HCT116 (cell line): Measurements from ENCODE around the gene PRKG1. TPM values are rescaled to one million over a fixed set of nuclear protein-coding genes. Genes with fewer than 3 reads are reported as not detected.

Experiments
- ATAC-seq: fragments of 200-7000 bp; cut with Tn5 transposase; 2 replicates; pipeline ENCODE4 v1.9.1; 2020; ENCODE audit warnings: mild to moderate bottlenecking, moderate library complexity
- BruUV-seq: library from RNA; stranded (reverse); fragments of 400-500 nt; replicated peaks from 2 replicates; lab custom pipeline; 2021; lab: Mats Ljungman, UMichigan
- CTCF ChIA-PET: fragments of 300-600 bp; sonication (Branson Sonifier 250); formaldehyde crosslinking; loops from one replicate; lab custom pipeline; 2021; ENCODE audit warnings: antibody characterized with exemption; lab: Charles Lee
- POLR2A ChIA-PET: fragments of 300-600, 350-600 bp; sonication (Branson Sonifier 250); formaldehyde crosslinking; loops from one replicate; lab custom pipeline; 2021; ENCODE audit warnings: antibody characterized with exemption; lab: Charles Lee
- RAD21 ChIA-PET, 2 experiments: fragments of 300-600 bp; sonication (Branson Sonifier 250); formaldehyde crosslinking; loops; one replicate each; lab custom pipeline; 2023; ENCODE audit warnings: low total read pairs in 2 of 2; ENCODE audit not compliant: uncharacterized antibody in 2 of 2, unreplicated experiment in 2 of 2, low non-redundant PET in 1 of 2; lab: Charles Lee
- DNase-seq: peaks from one replicate; pipeline ENCODE4 v3.0.0-alpha.2; 2010; ENCODE audit warnings: low read depth, low spot score
- H2AFZ ChIP-seq: fragments of 200-600 bp; shearing (Covaris generic), sonication (generic); 2 replicates; pipeline ENCODE4 v1.6.1; 2017; ENCODE audit warnings: low read depth, mixed run types, mixed read lengths, antibody characterized with exemption, low read length; ENCODE audit not compliant: poor library complexity, severe bottlenecking
- H3K27ac ChIP-seq: 2 replicates; pipeline ENCODE4 v1.5.1; 2012; ENCODE audit warnings: low read depth, low read length
- H3K27me3 ChIP-seq: fragments of 200-600 bp; sonication (generic); 2 replicates; pipeline ENCODE4 v1.6.1; 2016; ENCODE audit warnings: mixed run types, low read length, mixed read lengths; ENCODE audit not compliant: insufficient read depth
- H3K36me3 ChIP-seq, 2 experiments: fragments of 200-500 bp in 1 of 2; fragments of 200-600 bp in 1 of 2; sonication (Bioruptor generic) in 1 of 2; sonication (generic) in 1 of 2; 2 replicates each; pipeline versions ENCODE4 v1.5.1 to v1.6.1; 2014 to 2016; ENCODE audit warnings: low read length in 2 of 2, inconsistent platforms in 1 of 2, mixed read lengths in 1 of 2, mixed run types in 1 of 2; ENCODE audit not compliant: insufficient read depth in 2 of 2, control insufficient read depth in 1 of 2
- H3K4me1 ChIP-seq, 2 experiments: fragments of 200-600 bp in 1 of 2; sonication (generic) in 1 of 2; 2 replicates each; pipeline versions ENCODE4 v1.5.1 to v1.6.1; 2012 to 2017; ENCODE audit warnings: low read length in 2 of 2, inconsistent platforms in 1 of 2, mild to moderate bottlenecking in 1 of 2, mixed read lengths in 1 of 2, mixed run types in 1 of 2, moderate library complexity in 1 of 2; ENCODE audit not compliant: insufficient read depth in 2 of 2, control insufficient read depth in 1 of 2
- H3K4me2 ChIP-seq: fragments of 200-600 bp; sonication (generic); 2 replicates; pipeline ENCODE4 v1.6.1; 2017; ENCODE audit warnings: mixed run types, low read length, mixed read lengths
- H3K4me3 ChIP-seq, 2 experiments: fragments of 200-600 bp in 1 of 2; sonication (generic) in 1 of 2; replicated peaks in 1 of 2; 2 replicates each; pipeline ENCODE4 v1.5.1; 2011 to 2016; ENCODE audit warnings: low read length in 2 of 2, control low read depth in 1 of 2, low read depth in 1 of 2, mild to moderate bottlenecking in 1 of 2, mixed read lengths in 1 of 2, mixed run types in 1 of 2
- H3K79me2 ChIP-seq: fragments of 200-600 bp; sonication (generic); 2 replicates; pipeline ENCODE4 v1.6.1; 2017; ENCODE audit warnings: mild to moderate bottlenecking, mixed run types, low read length, moderate library complexity, mixed read lengths; ENCODE audit not compliant: insufficient read depth
- H3K9ac ChIP-seq: fragments of 200-600 bp; sonication (generic); 2 replicates; pipeline ENCODE4 v1.6.1; 2016; ENCODE audit warnings: low read length, mixed read lengths
- H3K9me2 ChIP-seq: fragments of 200-600 bp; sonication (generic), shearing (Covaris generic); 2 replicates; pipeline ENCODE4 v1.6.1; 2017; ENCODE audit warnings: mixed run types, mild to moderate bottlenecking, moderate library complexity; ENCODE audit not compliant: insufficient read depth
- H3K9me3 ChIP-seq, 2 experiments: fragments of 200-500 bp in 1 of 2; fragments of 200-600 bp in 1 of 2; sonication (Bioruptor generic) in 1 of 2; sonication (generic) in 1 of 2; 2 replicates each; pipeline ENCODE4 v1.6.1; 2014 to 2017; ENCODE audit warnings: low read length in 2 of 2, mixed read lengths in 2 of 2, inconsistent platforms in 1 of 2, low read depth in 1 of 2, mild to moderate bottlenecking in 1 of 2, mixed run types in 1 of 2, moderate library complexity in 1 of 2; ENCODE audit not compliant: control insufficient read depth in 1 of 2, insufficient read depth in 1 of 2
- H4K20me1 ChIP-seq: fragments of 200-600 bp; sonication (generic), shearing (Covaris generic); 2 replicates; pipeline ENCODE4 v1.6.1; 2017; ENCODE audit warnings: mixed run types, mild to moderate bottlenecking, moderate library complexity; ENCODE audit not compliant: insufficient read depth
- CTCF ChIP-seq, 3 experiments: fragments of 200-600 bp in 1 of 3; sonication (generic) in 1 of 3; IDR thresholded peaks in 2 of 3; conservative IDR thresholded peaks in 1 of 3; 2 replicates each; pipeline ENCODE4 v1.5.1; 2012 to 2017; ENCODE audit warnings: low read depth in 2 of 3, low read length in 2 of 3, antibody characterized with exemption in 1 of 3, borderline replicate concordance in 1 of 3, control low read depth in 1 of 3, mild to moderate bottlenecking in 1 of 3, mixed read lengths in 1 of 3, mixed run types in 1 of 3, moderate library complexity in 1 of 3; ENCODE audit not compliant: insufficient read depth in 1 of 3
- EZH2phosphoT487 ChIP-seq: fragments of 200-600 bp; IDR thresholded peaks from 2 replicates; pipeline ENCODE4 v1.6.1; 2018; ENCODE audit warnings: antibody characterized with exemption, borderline replicate concordance
- ZNF274 ChIP-seq: fragments of 200-500 bp; sonication (Bioruptor generic); IDR thresholded peaks from 2 replicates; pipeline ENCODE4 v1.6.1; 2014; ENCODE audit warnings: mild to moderate bottlenecking, low read depth, low read length, inconsistent platforms
- intact Hi-C: fragments of 100-400 bp; cut with micrococcal nuclease; formaldehyde crosslinking; loops from 2 replicates; pipeline ENCODE4 v1.10.0; 2022
- total RNA-seq: library from RNA; stranded (reverse); gene quantifications from one replicate; pipeline ENCODE4 v1.2.1, GENCODE V29; 2021; ENCODE audit not compliant: unreplicated experiment
- TF ChIP-seq, protein P1 (sequence below): IDR thresholded peaks from 2 replicates; pipeline ENCODE4 v1.6.1; 2012; ENCODE audit warnings: low read depth

PRKG1 gene
- total RNA-seq, 1 experiment from 2014 or later, result 1.4 TPM

DNA sequence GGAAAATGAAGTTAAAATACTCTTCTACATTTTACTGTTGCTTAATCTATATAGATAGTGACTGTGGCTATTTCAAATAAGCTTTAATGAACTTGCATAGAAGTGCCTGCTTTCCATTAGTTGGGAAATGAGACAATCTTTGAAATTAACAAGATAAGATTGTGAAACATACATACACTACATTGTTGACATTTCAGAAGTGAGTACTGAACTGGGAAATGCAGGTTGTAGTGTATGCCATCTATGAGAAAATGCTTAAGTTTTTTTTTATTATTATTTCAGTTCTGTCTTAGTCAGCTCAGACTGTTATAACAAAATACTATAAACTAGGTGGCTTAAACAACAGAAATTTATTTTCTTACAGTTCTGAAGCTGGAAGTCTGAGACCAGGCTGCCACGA lies 674.7 kb downstream of the PRKG1 start:
- Histone ChIP-seq H3K36me3 (no peaks in the 10 kb centered on the region), H3K4me2 (no peak overlapping the region)
- TF ChIP-seq EZH2phosphoT487 (no peak), ZNF274 (no peak), CTCF (IDR thresholded peaks at IDR 0.05 in 2 of 3, conservative IDR thresholded peaks at IDR 0.05 in 1 of 3; ENCODE audit: borderline replicate concordance in 1 of 3, insufficient read depth in 1 of 3, low read depth in 2 of 3, low read length in 2 of 3) (no peak)
- TF ChIP-seq, protein P1, sequence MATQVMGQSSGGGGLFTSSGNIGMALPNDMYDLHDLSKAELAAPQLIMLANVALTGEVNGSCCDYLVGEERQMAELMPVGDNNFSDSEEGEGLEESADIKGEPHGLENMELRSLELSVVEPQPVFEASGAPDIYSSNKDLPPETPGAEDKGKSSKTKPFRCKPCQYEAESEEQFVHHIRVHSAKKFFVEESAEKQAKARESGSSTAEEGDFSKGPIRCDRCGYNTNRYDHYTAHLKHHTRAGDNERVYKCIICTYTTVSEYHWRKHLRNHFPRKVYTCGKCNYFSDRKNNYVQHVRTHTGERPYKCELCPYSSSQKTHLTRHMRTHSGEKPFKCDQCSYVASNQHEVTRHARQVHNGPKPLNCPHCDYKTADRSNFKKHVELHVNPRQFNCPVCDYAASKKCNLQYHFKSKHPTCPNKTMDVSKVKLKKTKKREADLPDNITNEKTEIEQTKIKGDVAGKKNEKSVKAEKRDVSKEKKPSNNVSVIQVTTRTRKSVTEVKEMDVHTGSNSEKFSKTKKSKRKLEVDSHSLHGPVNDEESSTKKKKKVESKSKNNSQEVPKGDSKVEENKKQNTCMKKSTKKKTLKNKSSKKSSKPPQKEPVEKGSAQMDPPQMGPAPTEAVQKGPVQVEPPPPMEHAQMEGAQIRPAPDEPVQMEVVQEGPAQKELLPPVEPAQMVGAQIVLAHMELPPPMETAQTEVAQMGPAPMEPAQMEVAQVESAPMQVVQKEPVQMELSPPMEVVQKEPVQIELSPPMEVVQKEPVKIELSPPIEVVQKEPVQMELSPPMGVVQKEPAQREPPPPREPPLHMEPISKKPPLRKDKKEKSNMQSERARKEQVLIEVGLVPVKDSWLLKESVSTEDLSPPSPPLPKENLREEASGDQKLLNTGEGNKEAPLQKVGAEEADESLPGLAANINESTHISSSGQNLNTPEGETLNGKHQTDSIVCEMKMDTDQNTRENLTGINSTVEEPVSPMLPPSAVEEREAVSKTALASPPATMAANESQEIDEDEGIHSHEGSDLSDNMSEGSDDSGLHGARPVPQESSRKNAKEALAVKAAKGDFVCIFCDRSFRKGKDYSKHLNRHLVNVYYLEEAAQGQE, result no peak
- TF ChIP-seq, all 23 proteins: peak for 0
- Histone ChIP-seq H3K4me3 (no peak overlapping the region), H3K79me2 (no peaks in the 10 kb centered on the region), H3K4me1 (no peaks in the 10 kb centered on the region), H3K27ac (no peak overlapping the region), H3K9me3 (no peaks in the 10 kb centered on the region), H2AFZ (no peak overlapping the region), H3K27me3 (peaks cover 2% of the 10 kb centered on the region; the same call in 1 of the 2 replicates), H3K9ac (no peak overlapping the region), H4K20me1 (no peaks in the 10 kb centered on the region), H3K9me2 (no peaks in the 10 kb centered on the region)
- RAD21 ChIA-PET, result no interaction called here
- POLR2A ChIA-PET, result no interaction called here
- BruUV-seq, result no TSS peak
- DNase-seq (no peak), ATAC-seq (no peak)
- intact Hi-C loops, result no loop called here
- CTCF ChIA-PET, result no interaction called here
